Measurements from ENCODE around the gene RUNX3.

The RUNX3 gene

DNA sequence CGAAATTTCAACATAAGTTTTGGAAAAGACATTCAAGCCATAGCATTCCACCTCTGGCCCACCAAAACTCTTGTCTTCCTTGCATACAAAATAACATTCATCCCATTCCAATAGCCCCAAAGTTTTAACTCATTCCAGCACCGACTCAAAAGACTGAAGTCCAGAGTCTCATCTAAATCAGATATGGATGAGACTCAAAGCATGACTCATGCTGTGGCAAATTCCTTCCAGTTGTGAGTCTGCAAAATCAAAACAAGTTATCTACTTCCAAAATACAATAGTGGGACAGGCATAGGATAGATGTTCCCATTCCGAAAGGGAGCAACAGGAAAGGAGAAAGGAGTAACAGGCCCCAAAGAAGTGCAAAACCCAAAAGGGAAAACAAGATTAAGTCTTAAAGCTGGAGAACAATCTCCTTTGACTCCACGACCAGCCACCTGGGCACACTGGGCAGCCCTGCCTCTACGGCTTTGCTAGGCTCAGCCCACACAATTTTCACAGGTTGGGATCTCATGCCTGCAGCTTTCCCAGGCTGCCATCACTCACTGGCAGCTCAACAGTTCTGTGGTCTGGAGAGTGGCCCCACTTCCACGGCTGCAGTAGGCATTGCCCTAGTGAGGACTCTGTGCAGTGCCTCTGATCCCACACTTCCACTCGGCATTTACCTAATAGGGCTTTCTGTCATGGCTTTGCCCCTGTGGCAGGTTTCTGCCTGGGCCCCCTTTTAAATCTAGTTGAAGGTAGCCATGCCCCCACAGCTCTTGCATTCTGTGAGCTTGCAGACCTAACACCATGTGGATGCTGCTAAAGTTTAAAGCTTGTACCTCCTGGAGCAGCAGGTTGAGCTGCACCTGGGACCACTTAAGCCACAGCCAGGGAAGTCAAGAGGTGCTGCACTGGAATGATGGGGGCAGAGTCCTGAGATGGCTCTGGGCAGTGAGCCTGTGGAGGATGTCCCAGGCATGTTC is 51.0 kb downstream of the RUNX3 start:
- no peak for DNase-seq

DNA sequence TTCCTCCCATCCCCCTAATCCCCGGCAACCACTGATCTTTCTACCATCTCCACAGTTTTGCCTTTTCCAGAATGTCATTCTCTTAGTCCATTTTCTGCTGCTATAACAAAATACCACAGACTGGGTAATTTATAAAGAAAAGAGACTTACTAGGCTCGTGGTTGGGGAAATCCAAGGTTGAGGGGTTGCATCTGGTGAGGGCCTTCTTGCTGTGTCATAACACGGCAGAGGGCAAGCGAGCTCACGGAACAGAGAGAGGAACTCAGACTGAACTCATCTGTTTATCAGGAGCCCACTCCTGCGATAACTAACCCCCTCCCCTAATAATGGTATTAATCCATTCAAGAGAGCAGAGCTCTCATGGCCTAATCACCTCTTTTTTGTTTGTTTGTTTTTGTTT is 52.0 kb downstream of the RUNX3 start:
- no peak for DNase-seq

DNA sequence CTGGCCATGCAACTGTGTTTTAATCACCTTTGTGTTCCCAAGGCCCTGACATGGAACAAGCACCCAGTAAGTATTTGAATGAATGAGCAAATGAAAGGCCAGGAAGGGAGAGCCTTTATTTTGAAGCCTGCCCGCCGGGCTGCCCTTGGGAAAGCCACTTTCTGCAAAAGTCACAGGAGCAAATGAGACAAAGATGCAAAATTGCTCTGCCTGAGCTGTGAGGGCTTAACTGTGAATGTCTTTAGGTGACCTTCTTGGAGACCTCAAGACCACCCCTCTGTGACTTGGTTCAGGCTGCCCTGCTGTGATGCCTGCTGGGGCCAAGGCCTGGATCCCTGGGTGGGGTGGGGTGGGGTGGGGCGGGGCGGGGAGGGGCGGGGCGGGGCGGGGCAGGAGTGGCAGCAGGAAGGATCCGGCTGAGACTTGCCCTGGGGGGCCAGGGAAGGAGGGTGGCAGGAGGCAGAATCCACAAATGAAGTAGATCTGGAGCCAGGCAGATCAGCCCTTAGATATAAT is 54.0 kb downstream of the RUNX3 start:
- DNase-seq: no peak

DNA sequence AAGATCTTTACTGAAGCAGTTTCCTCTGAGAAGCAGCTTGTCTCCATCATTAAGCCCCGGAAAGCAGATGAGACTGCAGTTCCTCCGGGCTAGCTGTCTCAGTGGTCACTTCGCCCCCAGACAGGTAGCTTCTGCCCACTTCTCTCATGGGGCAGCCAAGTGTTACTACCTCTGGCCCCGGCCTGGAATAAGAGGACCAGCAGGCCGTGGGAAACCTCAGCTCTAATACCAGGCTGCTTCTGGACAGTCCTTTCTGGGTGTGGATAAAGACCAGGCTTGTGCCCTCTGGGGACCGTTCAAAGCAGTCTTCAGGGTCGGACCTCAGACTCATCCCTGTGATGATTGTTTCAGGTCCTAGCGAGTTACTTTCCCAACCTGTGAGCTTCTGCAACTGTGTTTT is 54.8 kb downstream of the RUNX3 start:
- DNase-seq: no peak

- DNase-seq: no peak
Observed at GRCh38 chr1:24874611-24875234, 55.4 kb downstream of the RUNX3 start.

DNA sequence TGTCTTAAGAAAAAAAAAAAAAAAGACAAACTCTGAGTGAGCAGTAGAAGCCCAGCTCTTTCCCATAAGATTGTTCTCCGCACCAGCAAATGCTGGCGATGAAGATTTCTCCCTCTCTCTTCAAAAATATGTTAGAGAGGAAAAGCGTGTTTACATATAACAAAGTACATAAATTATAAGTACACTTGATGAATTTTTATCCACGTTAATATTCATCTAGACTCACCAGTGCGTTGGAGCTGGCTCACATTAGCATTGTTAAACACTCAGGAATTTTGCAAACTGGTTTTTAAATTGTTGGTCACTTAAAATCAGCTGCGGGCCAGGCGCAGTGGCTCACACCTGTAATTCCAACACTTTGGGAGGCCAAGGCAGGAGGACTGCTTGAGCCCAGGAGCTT is 56.0 kb downstream of the RUNX3 start:
- no peak for DNase-seq

DNA sequence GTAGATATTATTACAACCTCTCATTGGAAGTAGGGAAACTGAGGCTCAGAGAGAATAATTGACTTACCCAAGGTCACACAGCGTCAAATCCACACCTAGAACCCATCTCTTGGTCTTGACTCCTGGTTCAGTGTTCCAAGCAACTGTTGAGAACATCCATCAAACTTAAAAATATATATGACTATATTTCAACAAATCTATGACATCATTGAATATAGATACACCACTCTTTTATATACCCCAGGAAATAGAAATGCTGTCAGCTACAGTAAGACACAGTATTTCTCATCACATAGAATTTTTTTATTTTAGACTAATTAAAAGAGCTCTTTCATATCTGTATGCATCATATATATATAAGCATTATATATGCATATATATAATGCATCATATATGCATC is 56.9 kb downstream of the RUNX3 start:
- DNase-seq: no peak

DNA sequence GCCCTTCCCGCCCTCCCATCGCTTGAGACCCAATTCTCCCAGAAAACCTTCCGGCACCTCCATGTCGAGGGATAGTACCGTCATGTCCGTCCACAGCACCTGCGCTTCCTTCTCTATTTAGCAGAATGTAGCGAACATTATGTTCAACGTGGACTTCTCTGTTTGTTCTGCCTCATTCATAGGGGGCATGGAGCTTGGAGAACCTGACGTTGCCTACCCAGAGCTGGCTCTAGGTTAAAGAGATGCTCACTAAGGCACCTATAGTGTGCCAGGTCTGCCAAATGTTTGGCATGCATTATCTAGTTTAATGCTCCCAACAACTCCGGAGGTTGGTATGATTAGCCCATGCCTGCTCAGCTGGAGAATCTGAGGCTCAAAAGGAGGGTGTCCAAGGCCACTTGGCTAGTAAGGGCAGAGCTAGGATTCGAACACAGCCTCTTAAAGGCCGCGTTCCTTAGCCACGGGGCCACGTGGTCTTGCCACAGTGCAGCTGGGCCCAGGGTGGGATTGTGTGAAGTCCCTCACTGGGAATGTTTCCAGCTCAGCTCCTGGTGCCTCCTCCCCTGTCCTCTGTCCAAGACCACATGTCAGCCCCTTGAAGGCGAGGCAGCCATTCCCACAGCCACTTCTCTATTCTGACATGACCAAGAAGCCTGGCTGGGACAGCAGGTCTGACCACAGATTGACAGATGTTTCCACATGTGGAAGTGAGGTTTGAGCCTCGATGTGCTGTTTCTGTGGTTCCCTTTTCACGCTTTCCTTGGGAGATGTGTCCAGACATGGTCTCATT is 57.8 kb downstream of the RUNX3 start:
- DNase-seq: peak; percentile 36

DNA sequence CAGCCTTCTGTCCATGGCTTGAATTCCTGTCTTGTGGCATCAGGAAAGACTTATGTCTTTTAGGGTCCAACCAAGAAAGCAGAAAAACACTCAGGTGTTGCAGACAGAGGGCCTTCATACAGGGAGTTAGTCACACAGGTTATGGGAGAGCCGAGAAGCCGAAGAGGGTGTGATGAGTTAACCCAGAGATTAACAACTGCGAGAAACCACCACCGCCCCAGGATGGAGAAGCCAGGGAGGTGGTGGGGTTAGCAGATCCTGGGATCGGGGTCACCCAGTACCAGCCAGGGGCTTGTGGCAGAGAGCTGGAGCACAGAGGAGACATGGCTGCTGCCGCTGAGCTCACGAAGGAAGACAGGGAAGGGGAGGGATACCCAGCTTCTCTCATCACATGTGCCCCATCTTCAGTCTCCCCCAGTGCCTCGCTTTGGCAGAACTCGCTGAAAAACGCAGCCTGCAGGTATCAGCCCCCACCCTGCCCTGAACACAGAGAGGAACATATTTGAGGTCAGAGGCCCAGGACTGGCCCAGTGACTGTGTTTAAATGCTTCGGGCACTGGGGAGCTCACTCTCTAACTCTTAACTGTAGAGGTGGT is 58.7 kb downstream of the RUNX3 start:
- DNase-seq: no peak

DNA sequence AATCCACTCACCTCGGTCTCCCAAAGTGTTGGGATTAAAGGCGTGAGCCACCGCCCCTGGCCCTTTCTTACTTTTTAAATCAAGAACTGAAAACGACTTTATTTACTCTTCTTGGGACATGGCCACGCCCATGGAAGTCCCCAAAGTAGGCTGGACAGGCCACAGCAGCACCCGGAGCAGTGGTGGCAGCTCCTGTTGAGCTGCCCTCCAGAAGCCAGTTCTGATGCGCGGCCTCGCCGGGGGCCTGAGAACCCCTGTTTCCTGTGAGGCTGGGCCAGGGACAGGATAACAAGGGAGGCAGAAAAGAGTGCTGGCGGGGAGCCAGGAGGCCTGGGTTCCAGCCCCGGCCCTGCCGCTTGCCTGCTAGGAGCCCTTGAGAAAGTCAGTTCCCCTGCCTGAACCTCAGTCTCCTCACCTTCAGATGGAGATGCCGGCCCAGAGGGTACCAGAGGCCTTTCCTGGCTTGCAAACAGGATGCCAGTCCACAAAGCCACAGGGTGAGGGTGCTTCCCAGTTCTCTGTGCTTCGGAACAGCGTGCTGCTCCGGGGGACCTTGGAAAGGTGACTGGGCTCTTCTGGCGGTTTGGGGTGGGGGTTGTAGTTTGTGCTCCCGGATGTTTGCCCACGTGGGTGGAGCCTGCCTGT is 59.4 kb downstream of the RUNX3 start:
- DNase-seq: no peak

GRCh38 chr1:24868016-24868875 is 61.8 kb downstream of the RUNX3 start:
- no peak for DNase-seq

DNA sequence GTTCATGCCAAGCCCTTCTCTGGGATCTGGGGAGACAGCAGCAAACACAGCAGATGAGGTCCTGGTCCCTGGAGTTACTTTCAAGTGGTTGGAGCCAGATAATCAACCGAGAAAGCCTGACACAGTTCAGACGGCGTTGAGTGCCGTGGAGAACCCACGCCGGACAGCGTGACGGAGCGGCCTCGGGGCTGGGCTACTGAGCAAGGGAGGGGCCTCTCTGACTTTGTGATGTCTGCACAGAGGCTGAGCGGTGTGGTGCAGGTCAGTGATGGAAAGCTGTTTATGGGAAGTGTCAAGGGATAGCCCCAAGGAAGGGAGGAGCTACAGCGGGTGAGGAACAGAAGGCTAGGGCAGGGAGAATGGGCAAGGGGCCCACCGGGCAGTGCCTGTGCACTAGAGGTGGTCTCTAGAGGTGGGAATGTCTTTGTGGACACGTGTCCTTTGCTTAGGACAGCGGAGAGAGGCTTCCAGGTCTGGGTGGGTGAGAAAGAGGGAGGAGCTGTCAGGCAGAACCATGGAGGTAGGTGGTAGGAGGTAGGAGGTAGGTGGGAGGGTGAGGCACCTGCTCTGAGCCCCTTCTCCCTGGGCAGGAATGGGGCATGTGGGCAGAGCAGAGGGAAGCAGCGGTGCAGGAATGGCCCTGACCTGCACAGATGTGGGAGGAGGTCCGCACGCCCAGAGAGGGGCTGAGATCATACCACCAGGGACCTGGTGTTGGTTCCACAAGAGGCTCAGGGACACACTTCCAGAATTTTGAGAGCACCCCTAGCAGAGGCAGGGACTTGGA is 62.8 kb downstream of the RUNX3 start:
- DNase-seq: no peak

DNA sequence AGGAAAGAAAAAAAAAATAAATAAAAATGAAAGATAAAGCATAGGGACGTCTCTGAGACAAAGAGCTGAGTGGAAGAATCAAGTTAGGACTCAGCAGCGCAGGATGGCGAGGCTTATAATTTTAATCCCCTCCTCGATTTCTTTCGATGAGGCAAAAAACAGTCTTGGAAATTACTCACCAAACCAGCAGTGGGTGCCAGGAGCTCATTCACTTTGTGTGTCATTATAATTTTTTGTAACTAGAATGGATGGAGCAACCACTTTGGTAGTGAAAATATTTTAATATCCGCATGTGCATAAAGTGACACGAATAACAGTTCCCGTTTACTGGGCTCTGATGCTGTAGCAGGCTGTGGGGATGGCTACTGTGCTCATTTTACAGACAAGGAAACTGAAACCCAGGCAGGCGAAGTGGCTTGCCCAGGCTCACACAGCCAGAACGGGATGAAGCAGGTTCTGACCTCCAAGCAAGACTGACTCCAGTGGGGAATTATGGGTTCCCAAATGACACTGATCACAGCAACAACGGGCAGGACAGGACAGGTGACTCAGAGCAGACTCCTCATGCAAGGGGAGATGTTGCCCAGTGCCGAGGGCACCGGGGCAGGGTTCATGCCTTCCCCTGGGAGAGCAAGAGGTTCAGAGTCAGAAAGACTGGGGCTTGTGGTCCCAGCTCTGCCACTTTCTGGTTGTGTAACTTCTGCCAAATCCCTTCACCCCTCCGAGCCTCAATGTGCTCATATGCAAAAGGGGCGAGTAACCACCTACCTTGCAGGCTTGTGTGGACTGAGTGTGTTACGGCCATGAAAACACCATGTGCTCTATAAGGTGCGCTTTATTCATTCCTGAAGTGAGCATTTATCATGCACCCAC is 63.6 kb downstream of the RUNX3 start:
- no peak for DNase-seq

GRCh38 chr1:24865587-24865986 is 64.5 kb downstream of the RUNX3 start:
- no peak for DNase-seq

- DNase-seq: no peak
Observed at GRCh38 chr1:24865168-24865567, 64.9 kb downstream of the RUNX3 start.

DNA sequence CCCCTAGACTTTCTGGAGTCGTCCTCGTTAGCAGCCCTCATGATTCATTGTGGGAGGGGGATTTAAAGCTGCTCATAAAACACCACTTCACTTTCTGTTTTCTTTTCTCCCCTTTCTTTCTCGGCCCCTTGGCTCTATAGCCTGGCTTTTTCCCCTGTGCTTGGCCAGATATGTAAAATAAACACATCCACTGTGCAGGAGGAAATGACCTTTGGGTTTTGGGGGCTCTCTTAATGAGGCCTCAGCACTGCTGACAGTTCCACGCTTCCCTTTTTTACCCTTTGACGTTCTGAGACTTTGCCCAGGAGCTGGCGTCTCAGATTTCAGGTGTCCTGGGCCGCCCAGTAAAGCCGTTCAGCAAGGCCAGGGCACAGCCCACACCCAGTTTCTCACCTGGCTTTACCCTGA is 65.7 kb downstream of the RUNX3 start:
- DNase-seq: no peak

DNA sequence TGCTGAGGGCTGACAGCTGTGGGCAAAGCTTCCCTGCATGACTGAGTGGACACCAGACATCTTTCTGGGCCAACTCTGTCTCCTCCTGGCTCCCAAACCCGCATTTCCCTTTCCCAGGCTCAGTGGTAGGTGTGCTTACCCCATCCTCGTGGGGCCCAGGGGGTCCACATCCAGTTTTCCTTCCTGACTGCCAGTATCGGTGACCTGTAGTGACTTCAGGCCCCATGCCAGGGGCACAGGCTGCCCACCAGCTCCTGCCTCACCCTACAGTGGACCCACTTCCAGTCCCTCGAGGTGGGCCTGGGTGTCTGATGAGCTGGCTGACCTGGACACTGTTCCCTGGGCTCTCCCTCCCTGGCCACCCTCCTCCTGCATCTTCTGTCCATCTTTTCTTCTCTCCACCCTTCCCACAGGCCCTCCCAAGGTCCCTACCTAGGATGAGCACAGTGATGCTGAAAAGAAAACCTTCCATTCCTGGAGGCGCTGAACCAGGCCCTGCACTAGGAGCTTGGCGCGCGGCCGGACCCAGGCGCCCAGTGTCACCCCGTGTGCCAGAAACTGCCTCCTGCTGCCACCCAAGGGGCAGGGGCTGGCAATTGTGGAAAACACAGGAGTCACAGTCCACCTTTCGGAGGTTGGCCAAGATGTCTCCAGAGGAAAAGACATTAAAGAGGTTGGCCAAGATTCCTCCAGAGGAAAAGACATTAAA is 67.1 kb downstream of the RUNX3 start:
- DNase-seq: no peak

DNA sequence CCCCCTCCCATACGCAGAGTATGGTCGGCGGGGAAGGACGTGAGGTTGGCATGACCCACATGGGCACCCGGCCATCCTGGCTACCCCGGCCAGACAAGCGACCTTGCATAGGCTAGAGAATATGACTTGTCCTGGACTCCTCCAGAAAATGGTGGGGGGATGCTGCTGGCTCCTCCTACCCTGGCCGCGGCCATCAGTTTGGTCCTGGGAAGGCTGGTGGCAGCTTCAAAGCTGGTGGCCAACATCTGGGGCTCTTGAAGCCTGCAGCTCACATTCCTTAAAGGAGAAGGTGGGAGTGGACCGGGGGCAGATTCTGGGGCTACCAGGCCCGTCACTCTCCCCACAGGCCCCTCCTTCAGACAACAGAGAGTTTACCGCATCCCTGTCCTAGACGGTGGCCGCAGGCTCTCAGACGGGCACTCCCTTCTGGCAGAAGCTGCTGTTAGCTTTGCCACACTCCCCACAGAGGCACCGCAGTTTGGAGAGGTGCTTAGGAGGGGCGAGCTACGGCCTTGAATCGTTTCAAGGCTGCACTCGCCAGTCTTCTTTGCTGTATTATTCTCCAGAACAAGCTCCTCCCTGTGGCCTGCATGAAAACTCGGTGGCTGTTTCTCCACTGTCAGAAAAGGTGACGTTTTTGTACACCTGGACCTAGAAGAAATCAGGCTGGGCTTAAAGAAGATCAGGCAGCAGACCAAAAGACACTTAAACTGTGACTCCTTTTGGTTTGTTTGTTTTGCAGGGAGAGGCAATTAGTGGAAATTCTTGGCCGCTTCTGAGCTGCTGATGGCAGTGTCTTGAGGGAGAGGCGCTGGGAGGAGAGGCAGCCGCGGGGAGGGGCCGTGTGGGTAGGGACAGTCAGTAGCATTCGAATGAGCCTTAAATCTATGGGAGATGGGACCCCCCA is 68.0 kb downstream of the RUNX3 start:
- no peak for DNase-seq

Data from hematopoietic multipotent progenitor cell treated with erythropoietin and hydrocortisone succinate and interleukin-3 and kit ligand, for 8 days (in vitro differentiated cells).